HAP-1 (cell line): ENCODE data around the gene IL34.

Experiments used
- DNase-seq, 2 experiments: peaks; one replicate each; pipeline ENCODE4 v3.0.0-alpha.2; 2016 to 2020; ENCODE audit warnings: low spot score in 2 of 2
- H3K27me3 ChIP-seq: fragments of 250-450 bp; sonication (Bioruptor Pico); 2 replicates; pipeline ENCODE4 v1.5.1; 2020; ENCODE audit warnings: low read depth, mild to moderate bottlenecking, moderate library complexity
- H3K36me3 ChIP-seq: fragments of 250-450 bp; sonication (Bioruptor Pico); replicated peaks from 2 replicates; pipeline ENCODE4 v1.5.1; 2020; ENCODE audit warnings: mild to moderate bottlenecking
- H3K4me1 ChIP-seq: fragments of 250-450 bp; sonication (Bioruptor Pico); 2 replicates; pipeline ENCODE4 v1.5.1; 2020; ENCODE audit warnings: mild to moderate bottlenecking
- H3K4me3 ChIP-seq: fragments of 250-450 bp; sonication (Bioruptor Pico); 2 replicates; pipeline ENCODE4 v1.5.1; 2020; ENCODE audit warnings: mild to moderate bottlenecking, moderate library complexity
- H3K9me3 ChIP-seq: fragments of 250-450 bp; sonication (Bioruptor Pico); 2 replicates; pipeline ENCODE4 v1.5.1; 2020; ENCODE audit warnings: mild to moderate bottlenecking, moderate library complexity
- in situ Hi-C: fragments of 300-500 bp; cut with MboI; formaldehyde crosslinking; loops from 3 replicates; pipeline ENCODE4 v1.14.3; 2020; ENCODE audit warnings: low sequenced_read_pairs, inconsistent platforms, mixed read lengths

The IL34 gene

GRCh38 chr16:70657956-70658355 is 11.6 kb downstream of the IL34 start:
- in situ Hi-C loops = loop anchor here (10.0 kb wide), 1 partner anchor 263 kb away; no protein-coding TSS in a partner anchor
- DNase-seq = no peak
- Histone ChIP-seq H3K9me3 (no peaks in the 10 kb centered on the region), H3K27me3 (no peaks in the 10 kb centered on the region), H3K4me1 (no peaks in the 10 kb centered on the region; the same call in 1 of the 2 replicates), H3K36me3 (no peaks in the 10 kb centered on the region), H3K4me3 (no peak overlapping the region)

- Histone ChIP-seq H3K4me1 (no peaks in the 10 kb centered on the region; the same call in 1 of the 2 replicates), H3K4me3 (no peak overlapping the region), H3K27me3 (no peaks in the 10 kb centered on the region), H3K9me3 (no peaks in the 10 kb centered on the region), H3K36me3 (peaks cover 2% of the 10 kb centered on the region; the same call in 1 of the 2 replicates)
- DNase-seq = no peak
- in situ Hi-C loops = loop anchor here (10.0 kb wide), 1 partner anchor 264 kb away; no protein-coding TSS in a partner anchor
These were observed 12.6 kb downstream of the IL34 start for GRCh38 chr16:70658921-70659320.

GRCh38 chr16:70659546-70659945 is 13.2 kb downstream of the IL34 start:
- H3K4me3 ChIP-seq = no peak overlapping the region
- no peaks in the 10 kb centered on the region for H3K4me1 ChIP-seq
- H3K9me3 ChIP-seq = no peaks in the 10 kb centered on the region
- DNase-seq = no peak
- peaks cover 8% of the 10 kb centered on the region for H3K36me3 ChIP-seq
- H3K27me3 ChIP-seq = no peaks in the 10 kb centered on the region
- in situ Hi-C loops = loop anchor here (10.0 kb wide), 1 partner anchor 265 kb away; no protein-coding TSS in a partner anchor

- H3K4me1 ChIP-seq = no peaks in the 10 kb centered on the region
- H3K36me3 ChIP-seq = peaks cover 13% of the 10 kb centered on the region
- in situ Hi-C loops = loop anchor here (10.0 kb wide), 1 partner anchor 265 kb away; no protein-coding TSS in a partner anchor
- no peaks in the 10 kb centered on the region for H3K27me3 ChIP-seq
- H3K9me3 ChIP-seq = no peaks in the 10 kb centered on the region
- no peak overlapping the region for H3K4me3 ChIP-seq
- no peak for DNase-seq
These were observed 13.8 kb downstream of the IL34 start for GRCh38 chr16:70659953-70660671.

GRCh38 chr16:70660672-70661350 is 14.5 kb downstream of the IL34 start:
- H3K4me3 ChIP-seq = no peak overlapping the region
- no peak for DNase-seq
- H3K27me3 ChIP-seq = no peaks in the 10 kb centered on the region
- no peaks in the 10 kb centered on the region for H3K9me3 ChIP-seq
- no peaks in the 10 kb centered on the region for H3K4me1 ChIP-seq
- H3K36me3 ChIP-seq = peaks cover 19% of the 10 kb centered on the region
- in situ Hi-C loops = no loop called here

- Histone ChIP-seq H3K4me3 (no peak overlapping the region), H3K27me3 (no peaks in the 10 kb centered on the region), H3K36me3 (peaks cover 24% of the 10 kb centered on the region), H3K9me3 (no peaks in the 10 kb centered on the region), H3K4me1 (no peaks in the 10 kb centered on the region)
- no peak for DNase-seq
- in situ Hi-C loops = no loop called here
These were observed 15.2 kb downstream of the IL34 start for GRCh38 chr16:70661534-70661917.

GRCh38 chr16:70661918-70662641 is 15.7 kb downstream of the IL34 start:
- no peak for DNase-seq
- Histone ChIP-seq H3K27me3 (no peaks in the 10 kb centered on the region), H3K9me3 (no peaks in the 10 kb centered on the region), H3K4me3 (no peak overlapping the region), H3K36me3 (peaks cover 24% of the 10 kb centered on the region), H3K4me1 (no peaks in the 10 kb centered on the region)
- in situ Hi-C loops = no loop called here

- in situ Hi-C loops = no loop called here
- H3K36me3 ChIP-seq = peaks cover 24% of the 10 kb centered on the region
- H3K4me3 ChIP-seq = no peak overlapping the region
- H3K27me3 ChIP-seq = no peaks in the 10 kb centered on the region
- no peak for DNase-seq
- H3K9me3 ChIP-seq = no peaks in the 10 kb centered on the region
- H3K4me1 ChIP-seq = no peaks in the 10 kb centered on the region
These were observed 16.7 kb downstream of the IL34 start for GRCh38 chr16:70662991-70663523.

- Histone ChIP-seq H3K36me3 (peaks cover 30% of the 10 kb centered on the region), H3K4me1 (no peaks in the 10 kb centered on the region), H3K27me3 (no peaks in the 10 kb centered on the region), H3K9me3 (no peaks in the 10 kb centered on the region), H3K4me3 (no peak overlapping the region)
- DNase-seq = no peak
- in situ Hi-C loops = no loop called here
These were observed 17.4 kb downstream of the IL34 start for GRCh38 chr16:70663524-70664324.

GRCh38 chr16:70664325-70665112 is 18.2 kb downstream of the IL34 start:
- Histone ChIP-seq H3K4me1 (no peaks in the 10 kb centered on the region), H3K9me3 (no peaks in the 10 kb centered on the region), H3K36me3 (peaks cover 37% of the 10 kb centered on the region), H3K4me3 (no peak overlapping the region), H3K27me3 (no peaks in the 10 kb centered on the region)
- in situ Hi-C loops = no loop called here
- DNase-seq = no peak

- H3K9me3 ChIP-seq = no peaks in the 10 kb centered on the region
- in situ Hi-C loops = no loop called here
- peaks cover 42% of the 10 kb centered on the region for H3K36me3 ChIP-seq
- no peak overlapping the region for H3K4me3 ChIP-seq
- no peak for DNase-seq
- H3K4me1 ChIP-seq = no peaks in the 10 kb centered on the region
- no peaks in the 10 kb centered on the region for H3K27me3 ChIP-seq
These were observed 18.8 kb downstream of the IL34 start for GRCh38 chr16:70665113-70665694.
